Hepatocyte (in vitro differentiated cells): ENCODE measurements around the gene GNG7.

Source experiments
- CTCF ChIP-seq: fragments of 200-600 bp; sonication (generic); IDR thresholded peaks from 2 replicates; pipeline ENCODE4 v1.5.1; 2016; ENCODE audit warnings: antibody characterized with exemption, mild to moderate bottlenecking; ENCODE audit not compliant: poor library complexity
- EZH2 ChIP-seq: fragments of 200-600 bp; sonication (generic); IDR thresholded peaks from 2 replicates; pipeline ENCODE4 v1.6.1; 2016; ENCODE audit warnings: antibody characterized with exemption, mild to moderate bottlenecking, borderline replicate concordance
- EZH2phosphoT487 ChIP-seq: fragments of 200-600 bp; sonication (generic); IDR thresholded peaks from one replicate; pipeline ENCODE4 v1.6.1; 2018; ENCODE audit warnings: antibody characterized with exemption, mild to moderate bottlenecking, low read depth, moderate library complexity; ENCODE audit not compliant: unreplicated experiment, severe bottlenecking

GRCh38 chr19:2623798-2624197 is 78.7 kb downstream of the GNG7 start:
- no peak for TF ChIP-seq CTCF
- TF ChIP-seq EZH2, result no peak
- no peak for TF ChIP-seq EZH2phosphoT487
